SH-SY5Y (cell line): ENCODE results near the gene GRIN2A.

Experiments used
- GATA2 ChIP-seq: IDR thresholded peaks from 2 replicates; pipeline ENCODE4 v1.6.1; 2011; ENCODE audit warnings: mild to moderate bottlenecking, low read depth, low read length
- GATA3 ChIP-seq: IDR thresholded peaks from 2 replicates; pipeline ENCODE4 v1.6.1; 2011; ENCODE audit warnings: low read depth, mild to moderate bottlenecking, low read length, moderate library complexity

GRCh38 chr16:9970244-9970643 is 212.0 kb downstream of the GRIN2A start:
- no peak for TF ChIP-seq GATA2
- TF ChIP-seq GATA3 = no peak
